HG03520 (cell line): ENCODE measurements around the gene STKLD1.
"Not testable (repeated sequence)": the region's sequence is repeated elsewhere in the genome, so short reads cannot be mapped to it uniquely, and the experiment has no call there.

Source experiments
- ATAC-seq: cut with Tn5 transposase; IDR thresholded peaks from one replicate; pipeline ENCODE4 v1.9.1; 2021; ENCODE audit warnings: mild to moderate bottlenecking, moderate library complexity; ENCODE audit not compliant: unreplicated experiment

STKLD1 gene

GRCh38 chr9:133375724-133376654 is at the start of gene STKLD1, which contains the start of gene SURF4:
Gene STKLD1 (plus strand): TSS chr9:133376366. CDS start chr9:133376474, 108 bp downstream.
Gene SURF4 (minus strand): TSS chr9:133376060. CDS start chr9:133375969, 91 bp downstream.
- ATAC-seq: peak; percentile 84

- not testable (repeated sequence) for ATAC-seq
Measured at GRCh38 chr9:133327021-133327420, 49.1 kb upstream of the STKLD1 start.

GRCh38 chr9:133327834-133328484 is 48.2 kb upstream of the STKLD1 start:
- no peak for ATAC-seq

- not testable (repeated sequence) for ATAC-seq
Measured at GRCh38 chr9:133329306-133330156, 46.6 kb upstream of the STKLD1 start.

- no peak for ATAC-seq
Measured at GRCh38 chr9:133331221-133331620, 44.9 kb upstream of the STKLD1 start.

GRCh38 chr9:133331641-133332380 is 44.4 kb upstream of the STKLD1 start:
- ATAC-seq: no peak

- no peak for ATAC-seq
Measured at GRCh38 chr9:133332381-133332730, 43.8 kb upstream of the STKLD1 start.

GRCh38 chr9:133333011-133333410 is 43.2 kb upstream of the STKLD1 start:
- ATAC-seq: no peak

- no peak for ATAC-seq
Measured at GRCh38 chr9:133333566-133333965, 42.6 kb upstream of the STKLD1 start.

GRCh38 chr9:133334161-133334560 is 42.0 kb upstream of the STKLD1 start:
- no peak for ATAC-seq

- ATAC-seq: not testable (repeated sequence)
Measured at GRCh38 chr9:133334888-133335287, 41.3 kb upstream of the STKLD1 start.

GRCh38 chr9:133335924-133336811 is 40.0 kb upstream of the STKLD1 start, which contains the start of gene SURF6:
Gene SURF6 (minus strand): TSS chr9:133336188. CDS start chr9:133336132, 56 bp downstream.
- ATAC-seq: peak; percentile 69

- ATAC-seq: no peak
Measured at GRCh38 chr9:133339641-133340040, 36.5 kb upstream of the STKLD1 start.

GRCh38 chr9:133340256-133340655 is 35.9 kb upstream of the STKLD1 start:
- no peak for ATAC-seq

GRCh38 chr9:133340916-133341315 is 35.2 kb upstream of the STKLD1 start:
- ATAC-seq: no peak

GRCh38 chr9:133341369-133342068 is 34.6 kb upstream of the STKLD1 start:
- no peak for ATAC-seq

GRCh38 chr9:133342069-133342406 is 34.1 kb upstream of the STKLD1 start:
- ATAC-seq: no peak

GRCh38 chr9:133342570-133342969 is 33.6 kb upstream of the STKLD1 start:
- ATAC-seq: no peak

- ATAC-seq: no peak
Measured at GRCh38 chr9:133344071-133344470, 32.1 kb upstream of the STKLD1 start.
